GM23338 (cell line): ENCODE data around the gene RAB22A. TPM values are rescaled to one million over a fixed set of nuclear protein-coding genes. Genes with fewer than 3 reads are reported as not detected.

ENCODE experiments used
- ATAC-seq: fragments of 200-7000 bp; cut with Tn5 transposase; 3 replicates; pipeline ENCODE4 v1.9.1; 2020
- DNase-seq: peaks from one replicate; pipeline ENCODE4 v3.0.0-alpha.2; 2015; ENCODE audit warnings: low spot score
- H2AFZ ChIP-seq: fragments of 200-600 bp; sonication (generic); 2 replicates; pipeline ENCODE4 v1.8.0; 2016; ENCODE audit warnings: antibody characterized with exemption, mild to moderate bottlenecking, moderate library complexity
- H3F3A ChIP-seq: fragments of 200-600 bp; sonication (generic); replicated peaks from 2 replicates; pipeline ENCODE4 v1.8.0; 2017; ENCODE audit warnings: antibody characterized with exemption, mixed run types, low read depth
- H3K27ac ChIP-seq: fragments of 200-600 bp; sonication (generic); 2 replicates; pipeline ENCODE4 v1.6.1; 2016; ENCODE audit warnings: low read depth
- H3K27me3 ChIP-seq: fragments of 200-600 bp; sonication (generic); 2 replicates; pipeline ENCODE4 v1.8.0; 2016; ENCODE audit warnings: mild to moderate bottlenecking, mixed run types, moderate library complexity; ENCODE audit not compliant: insufficient read depth
- H3K36me3 ChIP-seq: fragments of 200-600 bp; sonication (generic); 2 replicates; pipeline ENCODE4 v1.8.0; 2016; ENCODE audit warnings: mild to moderate bottlenecking; ENCODE audit not compliant: insufficient read depth
- H3K4me1 ChIP-seq: fragments of 200-600 bp; sonication (generic); 2 replicates; pipeline ENCODE4 v1.8.0; 2016; ENCODE audit warnings: mild to moderate bottlenecking, moderate library complexity; ENCODE audit not compliant: insufficient read depth
- H3K4me2 ChIP-seq: fragments of 200-600 bp; sonication (generic); 2 replicates; pipeline ENCODE4 v1.7.1; 2017; ENCODE audit warnings: mixed run types
- H3K4me3 ChIP-seq: fragments of 200-600 bp; sonication (generic); 2 replicates; pipeline ENCODE4 v1.6.1; 2016; ENCODE audit warnings: mixed run types
- H3K79me2 ChIP-seq: fragments of 200-600 bp; sonication (generic); replicated peaks from 2 replicates; pipeline ENCODE4 v1.8.0; 2017; ENCODE audit warnings: mild to moderate bottlenecking; ENCODE audit not compliant: insufficient read depth
- H3K9me2 ChIP-seq: fragments of 200-600 bp; sonication (generic); 2 replicates; pipeline ENCODE4 v1.8.0; 2017; ENCODE audit not compliant: insufficient read depth
- H4K20me1 ChIP-seq: fragments of 200-600 bp; sonication (generic); replicated peaks from 2 replicates; pipeline ENCODE4 v1.8.0; 2017; ENCODE audit warnings: mild to moderate bottlenecking; ENCODE audit not compliant: insufficient read depth
- H3K27ac Mint-ChIP-seq: 2 replicates; pipeline ENCODE4 v1.8.0; 2020; ENCODE audit warnings: inconsistent platforms, mild to moderate bottlenecking, moderate library complexity, mixed read lengths
- H3K27me3 Mint-ChIP-seq: 3 replicates; pipeline ENCODE4 v1.8.0; 2022; ENCODE audit warnings: low read depth, mild to moderate bottlenecking, moderate library complexity, mixed read lengths, inconsistent platforms; ENCODE audit not compliant: insufficient read depth, poor library complexity
- H3K36me3 Mint-ChIP-seq: 3 replicates; pipeline ENCODE4 v1.8.0; 2021; ENCODE audit warnings: low read depth, mild to moderate bottlenecking, inconsistent platforms, moderate library complexity, mixed read lengths
- H3K4me1 Mint-ChIP-seq: 3 replicates; pipeline ENCODE4 v1.8.0; 2020; ENCODE audit warnings: mild to moderate bottlenecking, inconsistent platforms, mixed read lengths
- H3K4me3 Mint-ChIP-seq: 3 replicates; pipeline ENCODE4 v1.8.0; 2021; ENCODE audit warnings: moderate library complexity, mild to moderate bottlenecking, inconsistent platforms, mixed read lengths
- H3K9me3 Mint-ChIP-seq: 3 replicates; pipeline ENCODE4 v1.8.0; 2020; ENCODE audit warnings: moderate library complexity, mild to moderate bottlenecking, inconsistent platforms, mixed read lengths
- CREB1 ChIP-seq: fragments of 250-450 bp; sonication (Bioruptor Pico); IDR thresholded peaks from 2 replicates; pipeline ENCODE4 v1.5.0; 2020; ENCODE audit warnings: low read depth, mild to moderate bottlenecking, moderate library complexity
- CTCF ChIP-seq, 2 experiments: fragments of 200-600 bp in 1 of 2; sonication (generic) in 1 of 2; conservative IDR thresholded peaks; 2 replicates each; pipeline versions ENCODE4 v1.5.1 to v1.6.1; 2016 to 2017; ENCODE audit warnings: antibody characterized with exemption in 2 of 2, low read depth in 2 of 2, mild to moderate bottlenecking in 2 of 2, moderate library complexity in 1 of 2
- EZH2 ChIP-seq: fragments of 200-600 bp; sonication (generic); IDR thresholded peaks from one replicate; pipeline ENCODE4 v1.8.0; 2017; ENCODE audit warnings: antibody characterized with exemption, mild to moderate bottlenecking, low read depth; ENCODE audit not compliant: unreplicated experiment
- EZH2phosphoT487 ChIP-seq: fragments of 200-600 bp; sonication (generic); IDR thresholded peaks from one replicate; pipeline ENCODE4 v1.8.1; 2018; ENCODE audit warnings: antibody characterized with exemption; ENCODE audit not compliant: unreplicated experiment
- POLR2AphosphoS5 ChIP-seq: IDR thresholded peaks from 2 replicates; pipeline ENCODE4 v1.6.1; 2016; ENCODE audit warnings: antibody characterized with exemption, low read depth
- REST ChIP-seq: IDR thresholded peaks from one replicate; pipeline ENCODE4 v1.6.1; 2018; ENCODE audit warnings: antibody characterized with exemption; ENCODE audit not compliant: unreplicated experiment
- ZNF331 ChIP-seq: fragments of 250-450 bp; sonication (Bioruptor Pico); IDR thresholded peaks from 2 replicates; pipeline ENCODE4 v1.5.0; 2020; ENCODE audit warnings: low read depth, mild to moderate bottlenecking, moderate library complexity
- ZNF462 ChIP-seq: fragments of 250-450 bp; sonication (Bioruptor Pico); IDR thresholded peaks from 2 replicates; pipeline ENCODE4 v1.5.0; 2020; ENCODE audit warnings: mild to moderate bottlenecking, moderate library complexity
- polyA plus RNA-seq: library from polyadenylated mRNA; unstranded; fragments of >200 nt; fragmentation: Nextera tagmentation; extraction: Ambion mirVana; gene quantifications from 2 replicates; pipeline ENCODE4 v1.2.1, GENCODE V29; 2016
- total RNA-seq: library from RNA; depleted of rRNA; stranded (reverse); fragments of >200 nt; shearing (Covaris generic); gene quantifications from 2 replicates; pipeline ENCODE4 v1.2.3, GENCODE V29; 2014

RAB22A gene
- total and polyA plus RNA-seq, 2 experiments from 2014 or later, result 3.3 to 6.8 TPM

GRCh38 chr20:58268421-58268821, 41.1 kb upstream of the RAB22A start:
- Mint-ChIP-seq H3K4me1 (peaks cover 12% of the 10 kb centered on the region), H3K36me3 (peaks cover 13% of the 10 kb centered on the region), H3K27ac (no peak overlapping the region), H3K4me3 (no peak overlapping the region), H3K9me3 (no peaks in the 10 kb centered on the region), H3K27me3 (no peaks in the 10 kb centered on the region)
- Histone ChIP-seq H3K9me2 (no peaks in the 10 kb centered on the region), H3K36me3 (no peaks in the 10 kb centered on the region; the same call in 1 of the 2 replicates), H3K27ac (no peak overlapping the region), H3K79me2 (no peaks in the 10 kb centered on the region), H2AFZ (no peak overlapping the region), H4K20me1 (peaks cover 4% of the 10 kb centered on the region; the same call in 1 of the 2 replicates), H3K27me3 (no peaks in the 10 kb centered on the region), H3F3A (no peaks in the 10 kb centered on the region), H3K4me2 (no peak overlapping the region), H3K4me3 (no peak overlapping the region), H3K4me1 (no peaks in the 10 kb centered on the region)
- ATAC-seq (no peak), DNase-seq (no peak)
- TF ChIP-seq ZNF331 (CRISPR knock-in tag) (no peak), REST (no peak), CTCF (conservative IDR thresholded peaks at IDR 0.05; ENCODE audit: low read depth in 2 of 2) (no peak), ZNF462 (no peak), CREB1 (no peak), POLR2AphosphoS5 (no peak), EZH2 (no peak), EZH2phosphoT487 (no peak)
